ENCODE measurements around the gene FLRT2. TPM values are rescaled to one million over a fixed set of nuclear protein-coding genes. Genes with fewer than 3 reads are reported as not detected.

The FLRT2 gene
- total RNA-seq, 4 donors from 2014 or later, result 2.1 to 72.4 (median 9.6) TPM

GRCh38 chr14:85575617-85575898 lies 45.6 kb downstream of the FLRT2 start:
- intact Hi-C loops (cut with DNase I; ENCODE audit: low total_unique reads), result no loop called here
- no peak for DNase-seq
- no peak overlapping the region for H3K4me3 ChIP-seq
- H3K9me3 ChIP-seq, result no peaks in the 10 kb centered on the region
- H3K27me3 ChIP-seq, result no peaks in the 10 kb centered on the region
- no peaks in the 10 kb centered on the region for H3K36me3 ChIP-seq
- H3K27ac ChIP-seq, result no peak overlapping the region
- no peaks in the 10 kb centered on the region for H3K4me1 ChIP-seq
- TF ChIP-seq CTCF (IDR thresholded peaks at IDR 0.05), result no peak
- no peak for TF ChIP-seq POLR2A (IDR thresholded peaks at IDR 0.05)

- TF ChIP-seq CTCF (IDR thresholded peaks at IDR 0.05), result no peak
- no peak for TF ChIP-seq POLR2A (IDR thresholded peaks at IDR 0.05)
- no peak overlapping the region for H3K27ac ChIP-seq
- no peaks in the 10 kb centered on the region for H3K36me3 ChIP-seq
- no peak for DNase-seq
- intact Hi-C loops (cut with DNase I; ENCODE audit: low total_unique reads), result no loop called here
- no peaks in the 10 kb centered on the region for H3K27me3 ChIP-seq
- H3K4me3 ChIP-seq, result no peak overlapping the region
- no peaks in the 10 kb centered on the region for H3K4me1 ChIP-seq
- no peaks in the 10 kb centered on the region for H3K9me3 ChIP-seq
Observed at GRCh38 chr14:85576218-85576617, 46.3 kb downstream of the FLRT2 start.

- TF ChIP-seq POLR2A (IDR thresholded peaks at IDR 0.05) (no peak), CTCF (IDR thresholded peaks at IDR 0.05) (no peak)
- Histone ChIP-seq H3K9me3 (no peaks in the 10 kb centered on the region), H3K27ac (no peak overlapping the region), H3K27me3 (no peaks in the 10 kb centered on the region), H3K4me1 (no peaks in the 10 kb centered on the region), H3K4me3 (no peak overlapping the region), H3K36me3 (no peaks in the 10 kb centered on the region)
- intact Hi-C loops (cut with DNase I; ENCODE audit: low total_unique reads), result no loop called here
- DNase-seq, result no peak
Observed at GRCh38 chr14:85576848-85577542, 47.1 kb downstream of the FLRT2 start.

- DNase-seq, result no peak
- Histone ChIP-seq H3K27me3 (no peaks in the 10 kb centered on the region), H3K9me3 (no peaks in the 10 kb centered on the region), H3K36me3 (no peaks in the 10 kb centered on the region), H3K27ac (no peak overlapping the region), H3K4me1 (no peaks in the 10 kb centered on the region), H3K4me3 (no peak overlapping the region)
- no peak for TF ChIP-seq CTCF (IDR thresholded peaks at IDR 0.05)
- TF ChIP-seq POLR2A (IDR thresholded peaks at IDR 0.05), result no peak
- intact Hi-C loops (cut with DNase I; ENCODE audit: low total_unique reads), result no loop called here
Observed at GRCh38 chr14:85577543-85578114, 47.7 kb downstream of the FLRT2 start.

GRCh38 chr14:85578357-85578756 lies 48.4 kb downstream of the FLRT2 start:
- Histone ChIP-seq H3K4me1 (no peaks in the 10 kb centered on the region), H3K36me3 (no peaks in the 10 kb centered on the region), H3K27me3 (no peaks in the 10 kb centered on the region), H3K4me3 (no peak overlapping the region), H3K9me3 (no peaks in the 10 kb centered on the region), H3K27ac (no peak overlapping the region)
- DNase-seq, result no peak
- TF ChIP-seq CTCF (IDR thresholded peaks at IDR 0.05) (no peak), POLR2A (IDR thresholded peaks at IDR 0.05) (no peak)
- intact Hi-C loops (cut with DNase I; ENCODE audit: low total_unique reads), result no loop called here
